Measurements from ENCODE around the gene SOX9. TPM values are rescaled to one million over a fixed set of nuclear protein-coding genes. Genes with fewer than 3 reads are reported as not detected.
"Not testable (repeated sequence)": the region's sequence is repeated elsewhere in the genome, so short reads cannot be mapped to it uniquely, and the experiment has no call there.

The SOX9 gene
- total and polyA plus RNA-seq, 7 donors, result 0.28 to 22.7 (median 5.0) TPM; not detected in 1

GRCh38 chr17:72107100-72107499 is 13.7 kb upstream of the SOX9 start:
- Histone ChIP-seq H3K9me3 (no peaks in the 10 kb centered on the region), H3K4me3 (no peak overlapping the region), H3K4me1 (no peaks in the 10 kb centered on the region), H3K36me3 (no peaks in the 10 kb centered on the region), H3K27ac (no peak overlapping the region), H3K27me3 (peaks cover 0 to 24% (median 0%) of the 10 kb centered on the region in 3 donors)
- no peak for TF ChIP-seq POLR2A (IDR thresholded peaks at IDR 0.05)
- TF ChIP-seq EP300 (IDR thresholded peaks at IDR 0.05), result no peak
- no peak for TF ChIP-seq CTCF (IDR thresholded peaks at IDR 0.05)
- TF ChIP-seq POLR2AphosphoS5 (IDR thresholded peaks at IDR 0.05), result no peak
- intact Hi-C loops (cut with DNase I), result no loop called here
- DNase-seq, result no peak
- WGBS, 2 donors, result 78 to 86% methylated on average over 5 of the region's 5 CpGs

- 59 to 60% methylated on average over 18 of the region's 18 CpGs for WGBS, 2 donors
Observed at GRCh38 chr17:72110231-72110941, 10.4 kb upstream of the SOX9 start.

GRCh38 chr17:72110942-72111318 is 9.9 kb upstream of the SOX9 start:
- Histone ChIP-seq H3K4me3 (no peak overlapping the region), H3K4me1 (no peaks in the 10 kb centered on the region), H3K36me3 (no peaks in the 10 kb centered on the region), H3K27ac (no peak overlapping the region), H3K9me3 (no peaks in the 10 kb centered on the region), H3K27me3 (peaks cover 1 to 50% (median 4%) of the 10 kb centered on the region in 3 donors)
- DNase-seq, result no peak
- no peak for TF ChIP-seq CTCF (IDR thresholded peaks at IDR 0.05)
- TF ChIP-seq EP300 (IDR thresholded peaks at IDR 0.05), result no peak
- no peak for TF ChIP-seq POLR2AphosphoS5 (IDR thresholded peaks at IDR 0.05)
- TF ChIP-seq POLR2A (IDR thresholded peaks at IDR 0.05), result no peak
- 8 to 32% methylated on average over 4 of the region's 4 CpGs for WGBS, 2 donors
- intact Hi-C loops (cut with DNase I), result loop anchor here (10.0 kb wide), 1 partner anchor 424 kb away; no protein-coding TSS in a partner anchor

More at GRCh38 chr17:72110231-72110941, 10.4 kb upstream of the SOX9 start:
- H3K9me3 ChIP-seq, result no peaks in the 10 kb centered on the region
- H3K4me1 ChIP-seq, result no peaks in the 10 kb centered on the region
- no peaks in the 10 kb centered on the region for H3K36me3 ChIP-seq
- peak overlapping the region in 1 of 4 donors; percentile 19 for H3K4me3 ChIP-seq
- peaks cover 0 to 45% (median 0%) of the 10 kb centered on the region in 3 donors for H3K27me3 ChIP-seq
- intact Hi-C loops (cut with DNase I), result loop anchor here (10.0 kb wide), 1 partner anchor 424 kb away; no protein-coding TSS in a partner anchor
- H3K27ac ChIP-seq, result no peak overlapping the region
- TF ChIP-seq POLR2AphosphoS5 (IDR thresholded peaks at IDR 0.05), result no peak
- TF ChIP-seq POLR2A (IDR thresholded peaks at IDR 0.05), result no peak
- TF ChIP-seq EP300 (IDR thresholded peaks at IDR 0.05), result no peak
- TF ChIP-seq CTCF (IDR thresholded peaks at IDR 0.05), result no peak
- no peak for DNase-seq

- Histone ChIP-seq H3K9me3 (no peaks in the 10 kb centered on the region), H3K4me3 (no peak overlapping the region), H3K27me3 (peaks cover 6 to 55% (median 8%) of the 10 kb centered on the region in 3 donors), H3K36me3 (no peaks in the 10 kb centered on the region), H3K4me1 (peaks cover 0 to under 1% (median 0%) of the 10 kb centered on the region in 4 donors), H3K27ac (no peak overlapping the region)
- TF ChIP-seq POLR2A (IDR thresholded peaks at IDR 0.05) (no peak), CTCF (IDR thresholded peaks at IDR 0.05) (no peak), POLR2AphosphoS5 (IDR thresholded peaks at IDR 0.05) (no peak)
- whole genome bisulfite sequencing, 2 donors, result 22 to 28% methylated on average over 10 of the region's 10 CpGs
- no peak for DNase-seq
- intact Hi-C loops (cut with DNase I), result loop anchor here (10.0 kb wide), 1 partner anchor 423 kb away; no protein-coding TSS in a partner anchor
Observed at GRCh38 chr17:72111336-72111923, 9.4 kb upstream of the SOX9 start.

- 92 to 93% methylated on average over 5 of the region's 5 CpGs for WGBS, 2 donors
- H3K9me3 ChIP-seq, H3K36me3 ChIP-seq, H3K4me1 ChIP-seq, H3K4me3 ChIP-seq, H3K27ac ChIP-seq, DNase-seq: not testable (repeated sequence)
- intact Hi-C loops (cut with DNase I), result loop anchor here (10.0 kb wide), 1 partner anchor 423 kb away; no protein-coding TSS in a partner anchor
- H3K27me3 ChIP-seq, result peaks cover 11 to 59% (median 13%) of the 10 kb centered on the region in 3 donors
Observed at GRCh38 chr17:72111926-72112325, 8.9 kb upstream of the SOX9 start.

Measured in sigmoid colon (tissue), 7 donors.